Panc1 (cell line): ENCODE data around the gene FAAP20.

Experiments used
- CTCF ChIP-seq: fragments of 450-650 bp; IDR thresholded peaks from 2 replicates; pipeline ENCODE4 v1.5.1; 2017; ENCODE audit warnings: mild to moderate bottlenecking
- REST ChIP-seq, 2 experiments: IDR thresholded peaks; 2 replicates each; pipeline ENCODE4 v1.6.1; 2011 to 2012; ENCODE audit warnings: low read depth in 2 of 2, control low read depth in 1 of 2, low read length in 1 of 2, mild to moderate bottlenecking in 1 of 2, moderate library complexity in 1 of 2; ENCODE audit not compliant: insufficient read depth in 1 of 2

- no peak for TF ChIP-seq CTCF
- TF ChIP-seq REST (IDR thresholded peaks at IDR 0.05; ENCODE audit: insufficient read depth in 1 of 2, low read depth in 2 of 2, low read length in 1 of 2) = no peak
These were observed 36.3 kb downstream of the FAAP20 start for GRCh38 chr1:2158272-2158671.
